CD4-positive, alpha-beta T cell treated with Interferon alpha-2 for 1 hour (primary cell): Measurements from ENCODE around the gene KNDC1.
"Not testable (repeated sequence)": the region's sequence is repeated elsewhere in the genome, so short reads cannot be mapped to it uniquely, and the experiment has no call there.

Experiments used
- DNase-seq, 2 donors: peaks; one replicate each; pipeline ENCODE4 v3.0.0-alpha.2; 2020 to 2022

KNDC1 gene

GRCh38 chr10:133208466-133208865, 48.4 kb downstream of the KNDC1 start:
- DNase-seq: no peak

GRCh38 chr10:133209117-133209516, 49.1 kb downstream of the KNDC1 start:
- DNase-seq: no peak

- no peak for DNase-seq
Observed at GRCh38 chr10:133209641-133210040, 49.6 kb downstream of the KNDC1 start.

GRCh38 chr10:133210398-133211140, 50.5 kb downstream of the KNDC1 start:
- no peak for DNase-seq

- no peak for DNase-seq
Observed at GRCh38 chr10:133211141-133211830, 51.3 kb downstream of the KNDC1 start.

GRCh38 chr10:133211959-133212852, 52.2 kb downstream of the KNDC1 start:
- DNase-seq: no peak

GRCh38 chr10:133212853-133213494, 53.0 kb downstream of the KNDC1 start:
- DNase-seq: no peak

GRCh38 chr10:133213641-133214467, 53.8 kb downstream of the KNDC1 start:
- no peak for DNase-seq

- no peak for DNase-seq
Observed at GRCh38 chr10:133214468-133215410, 54.7 kb downstream of the KNDC1 start.

- DNase-seq: no peak
Observed at GRCh38 chr10:133215586-133215985, 55.6 kb downstream of the KNDC1 start.

GRCh38 chr10:133216776-133217175, 56.8 kb downstream of the KNDC1 start:
- DNase-seq: no peak

GRCh38 chr10:133217800-133218589, 58.0 kb downstream of the KNDC1 start:
- DNase-seq: no peak

GRCh38 chr10:133218891-133219290, 58.9 kb downstream of the KNDC1 start:
- DNase-seq: no peak

- no peak for DNase-seq
Observed at GRCh38 chr10:133219782-133220181, 59.8 kb downstream of the KNDC1 start.

- DNase-seq: no peak
Observed at GRCh38 chr10:133221331-133221730, 61.3 kb downstream of the KNDC1 start.

- not testable (repeated sequence) for DNase-seq
Observed at GRCh38 chr10:133221756-133222155, 61.7 kb downstream of the KNDC1 start.

GRCh38 chr10:133224076-133224475, 64.1 kb downstream of the KNDC1 start:
- no peak for DNase-seq

- no peak for DNase-seq
Observed at GRCh38 chr10:133224756-133225372, 64.8 kb downstream of the KNDC1 start.

GRCh38 chr10:133225707-133226191, 65.7 kb downstream of the KNDC1 start:
- DNase-seq: no peak
